C4-2B (cell line): ENCODE data around the gene CDK17.

Source experiments
- ZFX ChIP-seq: fragments of 450-650 bp; IDR thresholded peaks from 2 replicates; pipeline ENCODE4 v1.6.1; 2017
- TF ChIP-seq, protein P1 (sequence below): fragments of 450-650 bp; conservative IDR thresholded peaks from 2 replicates; pipeline ENCODE4 v1.5.1; 2017; ENCODE audit warnings: mild to moderate bottlenecking

DNA sequence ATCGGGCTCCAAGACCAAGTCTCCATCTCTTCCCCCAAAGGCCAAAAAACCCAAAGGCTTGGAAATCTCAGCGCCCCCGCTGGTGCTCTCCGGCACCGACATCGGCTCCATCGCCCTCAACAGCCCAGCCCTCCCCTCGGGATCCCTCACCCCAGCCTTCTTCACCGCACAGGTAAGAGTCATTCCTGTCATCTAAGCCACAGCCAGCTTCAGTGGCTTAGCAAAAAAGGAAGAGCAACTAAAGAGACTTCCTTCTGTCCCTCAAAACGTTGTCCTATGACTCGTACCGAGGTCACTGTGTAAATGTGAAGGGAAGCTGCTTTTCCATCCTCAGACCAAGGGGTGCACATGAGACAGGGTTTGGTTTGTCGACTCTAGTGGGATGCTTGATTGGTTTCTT lies 152.7 kb downstream of the CDK17 start:
- TF ChIP-seq, protein P1, sequence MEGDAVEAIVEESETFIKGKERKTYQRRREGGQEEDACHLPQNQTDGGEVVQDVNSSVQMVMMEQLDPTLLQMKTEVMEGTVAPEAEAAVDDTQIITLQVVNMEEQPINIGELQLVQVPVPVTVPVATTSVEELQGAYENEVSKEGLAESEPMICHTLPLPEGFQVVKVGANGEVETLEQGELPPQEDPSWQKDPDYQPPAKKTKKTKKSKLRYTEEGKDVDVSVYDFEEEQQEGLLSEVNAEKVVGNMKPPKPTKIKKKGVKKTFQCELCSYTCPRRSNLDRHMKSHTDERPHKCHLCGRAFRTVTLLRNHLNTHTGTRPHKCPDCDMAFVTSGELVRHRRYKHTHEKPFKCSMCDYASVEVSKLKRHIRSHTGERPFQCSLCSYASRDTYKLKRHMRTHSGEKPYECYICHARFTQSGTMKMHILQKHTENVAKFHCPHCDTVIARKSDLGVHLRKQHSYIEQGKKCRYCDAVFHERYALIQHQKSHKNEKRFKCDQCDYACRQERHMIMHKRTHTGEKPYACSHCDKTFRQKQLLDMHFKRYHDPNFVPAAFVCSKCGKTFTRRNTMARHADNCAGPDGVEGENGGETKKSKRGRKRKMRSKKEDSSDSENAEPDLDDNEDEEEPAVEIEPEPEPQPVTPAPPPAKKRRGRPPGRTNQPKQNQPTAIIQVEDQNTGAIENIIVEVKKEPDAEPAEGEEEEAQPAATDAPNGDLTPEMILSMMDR, result no peak
- no peak for TF ChIP-seq ZFX
